ENCODE measurements around the gene MTOR. TPM values are rescaled to one million over a fixed set of nuclear protein-coding genes. Genes with fewer than 3 reads are reported as not detected.

MTOR gene
- total RNA-seq, 1 donor from 2014 or later: 55.8 TPM

GRCh38 chr1:11059155-11059967, 203.0 kb downstream of the MTOR start:
- TF ChIP-seq EZH2 (IDR thresholded peaks at IDR 0.05) (no peak), CTCF (IDR thresholded peaks at IDR 0.05) (peak; percentile 12)
- Histone ChIP-seq H3K27me3 (no peaks in the 10 kb centered on the region), H3K4me3 (peak overlapping the region; percentile 99), H3K4me1 (peaks cover 14% of the 10 kb centered on the region), H2AFZ (replicated peaks) (peak overlapping the region; percentile 97), H3K36me3 (no peaks in the 10 kb centered on the region), H3K9me3 (ENCODE audit: low read depth) (no peaks in the 10 kb centered on the region), H3K4me2 (peak overlapping the region; percentile 99), H3K9ac (peak overlapping the region; percentile 81), H3K27ac (no peak overlapping the region), H4K20me1 (ENCODE audit: low read depth) (peaks cover 22% of the 10 kb centered on the region), H3K79me2 (ENCODE audit: low read depth) (peaks cover 37% of the 10 kb centered on the region), H3F3A (ENCODE audit: low read depth) (peaks cover 29% of the 10 kb centered on the region)
- no peak for DNase-seq (ENCODE audit: low spot score)
- Mint-ChIP-seq H3K4me1 (peaks cover 22% of the 10 kb centered on the region), H3K9me3 (no peaks in the 10 kb centered on the region), H3K27ac (no peak overlapping the region), H3K27me3 (ENCODE audit: insufficient read depth, low read depth) (peaks cover 3% of the 10 kb centered on the region), H3K36me3 (peaks cover 6% of the 10 kb centered on the region), H3K4me3 (peak overlapping the region; percentile 96)

- Histone ChIP-seq H3K27ac (no peak overlapping the region), H3F3A (ENCODE audit: low read depth) (peaks cover 24% of the 10 kb centered on the region), H3K4me2 (peak overlapping the region; percentile 99), H3K9ac (peak overlapping the region; percentile 81), H3K79me2 (ENCODE audit: low read depth) (peaks cover 37% of the 10 kb centered on the region), H3K4me3 (peak overlapping the region; percentile 99), H3K27me3 (no peaks in the 10 kb centered on the region), H3K9me3 (ENCODE audit: low read depth) (no peaks in the 10 kb centered on the region), H2AFZ (replicated peaks) (no peak overlapping the region), H3K36me3 (no peaks in the 10 kb centered on the region), H4K20me1 (ENCODE audit: low read depth) (peaks cover 29% of the 10 kb centered on the region), H3K4me1 (peaks cover 14% of the 10 kb centered on the region)
- H3K4me3 Mint-ChIP-seq: peak overlapping the region; percentile 96
- no peak overlapping the region for H3K27ac Mint-ChIP-seq
- H3K4me1 Mint-ChIP-seq: peaks cover 22% of the 10 kb centered on the region
- TF ChIP-seq CTCF (IDR thresholded peaks at IDR 0.05) (no peak), EZH2phosphoT487 (IDR thresholded peaks at IDR 0.05) (no peak), EZH2 (IDR thresholded peaks at IDR 0.05) (no peak)
- DNase-seq (ENCODE audit: low spot score): no peak
- H3K27me3 Mint-ChIP-seq (ENCODE audit: insufficient read depth, low read depth): peaks cover 3% of the 10 kb centered on the region
- H3K9me3 Mint-ChIP-seq: no peaks in the 10 kb centered on the region
- H3K36me3 Mint-ChIP-seq: peaks cover 6% of the 10 kb centered on the region
These were observed 203.7 kb downstream of the MTOR start for GRCh38 chr1:11058595-11059154.

GRCh38 chr1:11058026-11058425, 204.3 kb downstream of the MTOR start:
- no peaks in the 10 kb centered on the region for H3K9me3 ChIP-seq (ENCODE audit: low read depth)
- H3K27ac ChIP-seq: no peak overlapping the region
- H2AFZ ChIP-seq (replicated peaks): no peak overlapping the region
- H3K27me3 Mint-ChIP-seq (ENCODE audit: insufficient read depth, low read depth): peaks cover 3% of the 10 kb centered on the region
- no peak for TF ChIP-seq EZH2phosphoT487 (IDR thresholded peaks at IDR 0.05)
- TF ChIP-seq EZH2 (IDR thresholded peaks at IDR 0.05): no peak
- no peak for TF ChIP-seq CTCF (IDR thresholded peaks at IDR 0.05)
- no peaks in the 10 kb centered on the region for H3K9me3 Mint-ChIP-seq
- H3K27ac Mint-ChIP-seq: no peak overlapping the region
- H3K36me3 Mint-ChIP-seq: peaks cover 6% of the 10 kb centered on the region
- H3K36me3 ChIP-seq: no peaks in the 10 kb centered on the region
- peaks cover 24% of the 10 kb centered on the region for H3F3A ChIP-seq (ENCODE audit: low read depth)
- H3K4me1 Mint-ChIP-seq: peaks cover 23% of the 10 kb centered on the region
- peaks cover 36% of the 10 kb centered on the region for H4K20me1 ChIP-seq (ENCODE audit: low read depth)
- no peak for DNase-seq (ENCODE audit: low spot score)
- H3K9ac ChIP-seq: no peak overlapping the region
- H3K4me1 ChIP-seq: peaks cover 18% of the 10 kb centered on the region
- no peaks in the 10 kb centered on the region for H3K27me3 ChIP-seq
- H3K4me2 ChIP-seq: no peak overlapping the region
- peaks cover 37% of the 10 kb centered on the region for H3K79me2 ChIP-seq (ENCODE audit: low read depth)
- H3K4me3 Mint-ChIP-seq: peak overlapping the region; percentile 96
- H3K4me3 ChIP-seq: no peak overlapping the region

Measured in neural progenitor cell (in vitro differentiated cells).